Measurements from ENCODE around the gene SLC2A2.

- TF ChIP-seq, protein P1, sequence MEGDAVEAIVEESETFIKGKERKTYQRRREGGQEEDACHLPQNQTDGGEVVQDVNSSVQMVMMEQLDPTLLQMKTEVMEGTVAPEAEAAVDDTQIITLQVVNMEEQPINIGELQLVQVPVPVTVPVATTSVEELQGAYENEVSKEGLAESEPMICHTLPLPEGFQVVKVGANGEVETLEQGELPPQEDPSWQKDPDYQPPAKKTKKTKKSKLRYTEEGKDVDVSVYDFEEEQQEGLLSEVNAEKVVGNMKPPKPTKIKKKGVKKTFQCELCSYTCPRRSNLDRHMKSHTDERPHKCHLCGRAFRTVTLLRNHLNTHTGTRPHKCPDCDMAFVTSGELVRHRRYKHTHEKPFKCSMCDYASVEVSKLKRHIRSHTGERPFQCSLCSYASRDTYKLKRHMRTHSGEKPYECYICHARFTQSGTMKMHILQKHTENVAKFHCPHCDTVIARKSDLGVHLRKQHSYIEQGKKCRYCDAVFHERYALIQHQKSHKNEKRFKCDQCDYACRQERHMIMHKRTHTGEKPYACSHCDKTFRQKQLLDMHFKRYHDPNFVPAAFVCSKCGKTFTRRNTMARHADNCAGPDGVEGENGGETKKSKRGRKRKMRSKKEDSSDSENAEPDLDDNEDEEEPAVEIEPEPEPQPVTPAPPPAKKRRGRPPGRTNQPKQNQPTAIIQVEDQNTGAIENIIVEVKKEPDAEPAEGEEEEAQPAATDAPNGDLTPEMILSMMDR (IDR thresholded peaks at IDR 0.05): no peak
- no peak for TF ChIP-seq POLR2A (IDR thresholded peaks at IDR 0.05)
Observed at GRCh38 chr3:170982733-170983132, 43.8 kb downstream of the SLC2A2 start.

Measured in heart left ventricle (tissue), 13 donors.